Mesenchymal stem cell (in vitro differentiated cells and primary cell): ENCODE results near the gene SHC3.

Source experiments
- DNase-seq: peaks from one replicate; pipeline ENCODE4 v3.0.0-alpha.2; 2013
- H2AFZ ChIP-seq: one replicate; pipeline ENCODE4 v1.6.1; 2013; ENCODE audit warnings: low read depth, mild to moderate bottlenecking, control low read depth, inconsistent platforms, low read length, moderate library complexity
- H2AK5ac ChIP-seq: 2 replicates; pipeline ENCODE4 v1.6.1; 2013; ENCODE audit warnings: low read length, moderate library complexity, mild to moderate bottlenecking, inconsistent platforms; ENCODE audit not compliant: severe bottlenecking
- H2BK120ac ChIP-seq: one replicate; pipeline ENCODE4 v1.6.1; 2013; ENCODE audit warnings: low read depth, mild to moderate bottlenecking, inconsistent platforms, low read length, moderate library complexity
- H2BK12ac ChIP-seq, 2 experiments: one replicate each; pipeline ENCODE4 v1.6.1; 2013; ENCODE audit warnings: inconsistent platforms in 2 of 2, low read length in 2 of 2, mild to moderate bottlenecking in 2 of 2, moderate library complexity in 2 of 2, control low read depth in 1 of 2
- H2BK15ac ChIP-seq: one replicate; pipeline ENCODE4 v1.6.1; 2013; ENCODE audit warnings: mild to moderate bottlenecking, low read depth, inconsistent platforms; ENCODE audit not compliant: poor library complexity, severe bottlenecking
- H2BK5ac ChIP-seq: 2 replicates; pipeline ENCODE4 v1.6.1; 2013; ENCODE audit warnings: low read depth, mild to moderate bottlenecking, low read length, control low read depth, inconsistent platforms; ENCODE audit not compliant: poor library complexity, severe bottlenecking
- H3K14ac ChIP-seq, 2 experiments: one replicate each; pipeline ENCODE4 v1.6.1; 2013; ENCODE audit warnings: inconsistent platforms in 2 of 2, low read length in 2 of 2, control low read depth in 1 of 2, mild to moderate bottlenecking in 1 of 2, moderate library complexity in 1 of 2
- H3K18ac ChIP-seq, 2 experiments: one replicate each; pipeline ENCODE4 v1.6.1; 2013; ENCODE audit warnings: inconsistent platforms in 2 of 2, low read length in 2 of 2, control low read depth in 1 of 2, low read depth in 1 of 2, mild to moderate bottlenecking in 1 of 2
- H3K23ac ChIP-seq, 2 experiments: one replicate each; pipeline ENCODE4 v1.6.1; 2013; ENCODE audit warnings: inconsistent platforms in 2 of 2, low read length in 2 of 2, mild to moderate bottlenecking in 2 of 2, moderate library complexity in 2 of 2, control low read depth in 1 of 2
- H3K27ac ChIP-seq: 2 replicates; pipeline ENCODE4 v1.5.1; 2013; ENCODE audit warnings: mild to moderate bottlenecking, moderate library complexity, low read length, control low read depth, inconsistent platforms; ENCODE audit not compliant: poor library complexity, severe bottlenecking
- H3K27me3 ChIP-seq, 2 experiments: 2 replicates each; pipeline versions ENCODE4 v1.6.1 to v1.7.0; 2013; ENCODE audit warnings: low read length in 2 of 2, mild to moderate bottlenecking in 2 of 2, moderate library complexity in 2 of 2, control low read depth in 1 of 2, inconsistent platforms in 1 of 2; ENCODE audit not compliant: control insufficient read depth in 1 of 2, insufficient read depth in 1 of 2
- H3K36me3 ChIP-seq, 2 experiments: 2 replicates each; pipeline versions ENCODE4 v1.6.1 to v1.7.0; 2013; ENCODE audit warnings: low read length in 2 of 2, control low read depth in 1 of 2, inconsistent platforms in 1 of 2, low read depth in 1 of 2, mild to moderate bottlenecking in 1 of 2; ENCODE audit not compliant: insufficient read depth in 2 of 2, control insufficient read depth in 1 of 2
- H3K4ac ChIP-seq, 2 experiments: one replicate each; pipeline ENCODE4 v1.6.1; 2013; ENCODE audit warnings: inconsistent platforms in 2 of 2, low read length in 2 of 2, mild to moderate bottlenecking in 2 of 2, moderate library complexity in 2 of 2, control low read depth in 1 of 2, low read depth in 1 of 2
- H3K4me1 ChIP-seq: 2 replicates; pipeline ENCODE4 v1.6.1; 2013; ENCODE audit warnings: low read depth, low read length, control low read depth; ENCODE audit not compliant: control insufficient read depth, insufficient read depth
- H3K4me2 ChIP-seq: 2 replicates; pipeline ENCODE4 v1.6.1; 2013; ENCODE audit warnings: low read length, mild to moderate bottlenecking, inconsistent platforms; ENCODE audit not compliant: poor library complexity, severe bottlenecking
- H3K4me3 ChIP-seq, 2 experiments: 2 replicates each; pipeline versions ENCODE4 v1.5.1 to v1.7.0; 2013; ENCODE audit warnings: low read length in 2 of 2, mild to moderate bottlenecking in 2 of 2, control low read depth in 1 of 2, low read depth in 1 of 2; ENCODE audit not compliant: insufficient read depth in 1 of 2
- H3K79me1 ChIP-seq: replicated peaks from 2 replicates; pipeline ENCODE4 v1.6.1; 2013; ENCODE audit warnings: mild to moderate bottlenecking, control low read depth, low read length, inconsistent platforms; ENCODE audit not compliant: poor library complexity, severe bottlenecking
- H3K9ac ChIP-seq: 2 replicates; pipeline ENCODE4 v1.7.0; 2013; ENCODE audit warnings: mild to moderate bottlenecking, low read length, moderate library complexity
- H3K9me3 ChIP-seq: 2 replicates; pipeline ENCODE4 v1.7.0; 2013; ENCODE audit warnings: mild to moderate bottlenecking, low read length; ENCODE audit not compliant: control insufficient read depth
- H4K8ac ChIP-seq: one replicate; pipeline ENCODE4 v1.6.1; 2013; ENCODE audit warnings: inconsistent platforms, mild to moderate bottlenecking, low read length, moderate library complexity
- H4K91ac ChIP-seq: one replicate; pipeline ENCODE4 v1.6.1; 2013; ENCODE audit warnings: mild to moderate bottlenecking, low read length, inconsistent platforms
- WGBS: methylation state at CpG from one replicate; pipeline ENCODE4 v1.1.7; 2013; ENCODE audit warnings: mixed read lengths; 5-methylcytosine and 5-hydroxymethylcytosine counted together

Gene SHC3

GRCh38 chr9:89020754-89021153, 157.9 kb downstream of the SHC3 start:
- H3K23ac ChIP-seq, result no peak overlapping the region
- H2BK5ac ChIP-seq, result no peak overlapping the region
- H3K79me1 ChIP-seq, result no peaks in the 10 kb centered on the region
- H4K8ac ChIP-seq, result peak overlapping the region; percentile 61
- peak overlapping the region in 1 of 2 experiments; percentile 15 for H3K14ac ChIP-seq
- no peak overlapping the region for H2AFZ ChIP-seq
- DNase-seq, result no peak
- peak overlapping the region; percentile 72 to 79 for H3K18ac ChIP-seq
- WGBS, result 100% methylated on average over 4 of the region's 4 CpGs
- H2BK12ac ChIP-seq, result peak overlapping the region; percentile 52 to 69
- H3K27me3 ChIP-seq, result no peaks in the 10 kb centered on the region
- H3K4me2 ChIP-seq, result no peak overlapping the region
- no peak overlapping the region for H3K27ac ChIP-seq
- H3K4me1 ChIP-seq, result peaks cover 15% of the 10 kb centered on the region
- H4K91ac ChIP-seq, result peak overlapping the region; percentile 71
- no peak overlapping the region for H2AK5ac ChIP-seq
- no peak overlapping the region for H3K9ac ChIP-seq
- H2BK15ac ChIP-seq, result peak overlapping the region; percentile 80
- peak overlapping the region in 1 of 2 experiments; percentile 7 for H3K4me3 ChIP-seq
- H3K9me3 ChIP-seq, result no peaks in the 10 kb centered on the region
- no peak overlapping the region for H2BK120ac ChIP-seq
- peak overlapping the region in 1 of 2 experiments; percentile 85 for H3K4ac ChIP-seq
- peaks cover 0 to 7% of the 10 kb centered on the region in 2 experiments for H3K36me3 ChIP-seq

GRCh38 chr9:89015336-89015735, 163.3 kb downstream of the SHC3 start:
- Histone ChIP-seq H3K14ac (no peak overlapping the region), H4K91ac (no peak overlapping the region), H3K9ac (no peak overlapping the region), H3K27me3 (no peaks in the 10 kb centered on the region), H3K23ac (no peak overlapping the region), H2BK120ac (no peak overlapping the region), H3K4me1 (peaks cover 4% of the 10 kb centered on the region), H2BK15ac (no peak overlapping the region), H3K4me3 (no peak overlapping the region), H2AK5ac (no peak overlapping the region), H3K27ac (no peak overlapping the region), H3K18ac (no peak overlapping the region), H2AFZ (no peak overlapping the region), H4K8ac (no peak overlapping the region), H3K9me3 (no peaks in the 10 kb centered on the region), H3K4me2 (no peak overlapping the region), H3K79me1 (no peaks in the 10 kb centered on the region), H3K4ac (no peak overlapping the region), H2BK12ac (no peak overlapping the region), H2BK5ac (no peak overlapping the region), H3K36me3 (peaks cover 4 to 13% of the 10 kb centered on the region in 2 experiments)
- DNase-seq, result no peak
- 94% methylated on average over 2 of the region's 2 CpGs for WGBS

GRCh38 chr9:89014153-89014552, 164.5 kb downstream of the SHC3 start:
- no peak overlapping the region for H2AFZ ChIP-seq

GRCh38 chr9:89013660-89014059, 165.0 kb downstream of the SHC3 start:
- no peak overlapping the region for H3K14ac ChIP-seq
- no peak overlapping the region for H2BK120ac ChIP-seq
- no peak overlapping the region for H2BK12ac ChIP-seq
- no peak overlapping the region for H3K4me2 ChIP-seq
- no peaks in the 10 kb centered on the region for H3K27me3 ChIP-seq
- H3K9ac ChIP-seq, result no peak overlapping the region
- no peak overlapping the region for H3K23ac ChIP-seq
- no peak overlapping the region for H2BK5ac ChIP-seq
- no peaks in the 10 kb centered on the region for H3K9me3 ChIP-seq
- peaks cover 4% of the 10 kb centered on the region for H3K4me1 ChIP-seq
- no peak overlapping the region for H4K8ac ChIP-seq
- no peak overlapping the region for H2AFZ ChIP-seq
- no peaks in the 10 kb centered on the region for H3K79me1 ChIP-seq
- no peak overlapping the region for H3K18ac ChIP-seq
- H3K27ac ChIP-seq, result no peak overlapping the region
- no peak overlapping the region for H2BK15ac ChIP-seq
- no peak for DNase-seq
- no peak overlapping the region for H3K4ac ChIP-seq
- H3K4me3 ChIP-seq, result no peak overlapping the region
- H4K91ac ChIP-seq, result no peak overlapping the region
- H2AK5ac ChIP-seq, result no peak overlapping the region
- peaks cover 4 to 12% of the 10 kb centered on the region in 2 experiments for H3K36me3 ChIP-seq
- 84% methylated on average over 1 of the region's 1 CpG for WGBS

More at GRCh38 chr9:89014153-89014552, 164.5 kb downstream of the SHC3 start:
- H3K4me1 ChIP-seq, result peaks cover 4% of the 10 kb centered on the region
- peaks cover 4 to 12% of the 10 kb centered on the region in 2 experiments for H3K36me3 ChIP-seq
- no peak overlapping the region for H3K4me3 ChIP-seq
- H2AK5ac ChIP-seq, result no peak overlapping the region
- H4K91ac ChIP-seq, result no peak overlapping the region
- H2BK15ac ChIP-seq, result no peak overlapping the region
- H3K9me3 ChIP-seq, result no peaks in the 10 kb centered on the region
- DNase-seq, result no peak
- no peak overlapping the region for H2BK5ac ChIP-seq
- no peak overlapping the region for H3K9ac ChIP-seq
- no peak overlapping the region for H3K23ac ChIP-seq
- no peaks in the 10 kb centered on the region for H3K27me3 ChIP-seq
- H3K27ac ChIP-seq, result no peak overlapping the region
- H3K4ac ChIP-seq, result no peak overlapping the region
- no peak overlapping the region for H3K14ac ChIP-seq
- no peak overlapping the region for H4K8ac ChIP-seq
- WGBS, result 93% methylated on average over 6 of the region's 7 CpGs
- no peak overlapping the region for H3K18ac ChIP-seq
- no peak overlapping the region for H2BK12ac ChIP-seq
- no peaks in the 10 kb centered on the region for H3K79me1 ChIP-seq
- H2BK120ac ChIP-seq, result no peak overlapping the region
- H3K4me2 ChIP-seq, result no peak overlapping the region
